Body of pancreas (tissue), 4 donors: ENCODE data around the gene VAV2.

ENCODE experiments used
- CTCF ChIP-seq, 7 experiments: fragments of 450-650 bp in 4 of 7; fragments of 200-600 bp in 3 of 7; sonication (generic) in 3 of 7; IDR thresholded peaks; one replicate each; pipeline ENCODE4 v1.5.1; 2016 to 2019; ENCODE audit warnings: antibody characterized with exemption in 7 of 7
- POLR2A ChIP-seq, 3 donors: fragments of 450-650 bp; IDR thresholded peaks; one replicate each; pipeline ENCODE4 v1.6.1; 2016; ENCODE audit warnings: antibody characterized with exemption in 3 of 3, mild to moderate bottlenecking in 2 of 3

GRCh38 chr9:133858771-133859170 lies 133.4 kb downstream of the VAV2 start:
- no peak for TF ChIP-seq CTCF (IDR thresholded peaks at IDR 0.05)
- TF ChIP-seq POLR2A (IDR thresholded peaks at IDR 0.05): no peak
